CD4-positive, alpha-beta T cell treated with Interleukin-12 subunit alpha and Interleukin-12 subunit beta, for 1 hour (primary cell): Measurements from ENCODE around the gene UBAC1.

Source experiments
- DNase-seq: peaks from one replicate; pipeline ENCODE4 v3.0.0-alpha.2; 2020

UBAC1 gene, protein sequence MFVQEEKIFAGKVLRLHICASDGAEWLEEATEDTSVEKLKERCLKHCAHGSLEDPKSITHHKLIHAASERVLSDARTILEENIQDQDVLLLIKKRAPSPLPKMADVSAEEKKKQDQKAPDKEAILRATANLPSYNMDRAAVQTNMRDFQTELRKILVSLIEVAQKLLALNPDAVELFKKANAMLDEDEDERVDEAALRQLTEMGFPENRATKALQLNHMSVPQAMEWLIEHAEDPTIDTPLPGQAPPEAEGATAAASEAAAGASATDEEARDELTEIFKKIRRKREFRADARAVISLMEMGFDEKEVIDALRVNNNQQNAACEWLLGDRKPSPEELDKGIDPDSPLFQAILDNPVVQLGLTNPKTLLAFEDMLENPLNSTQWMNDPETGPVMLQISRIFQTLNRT

DNA sequence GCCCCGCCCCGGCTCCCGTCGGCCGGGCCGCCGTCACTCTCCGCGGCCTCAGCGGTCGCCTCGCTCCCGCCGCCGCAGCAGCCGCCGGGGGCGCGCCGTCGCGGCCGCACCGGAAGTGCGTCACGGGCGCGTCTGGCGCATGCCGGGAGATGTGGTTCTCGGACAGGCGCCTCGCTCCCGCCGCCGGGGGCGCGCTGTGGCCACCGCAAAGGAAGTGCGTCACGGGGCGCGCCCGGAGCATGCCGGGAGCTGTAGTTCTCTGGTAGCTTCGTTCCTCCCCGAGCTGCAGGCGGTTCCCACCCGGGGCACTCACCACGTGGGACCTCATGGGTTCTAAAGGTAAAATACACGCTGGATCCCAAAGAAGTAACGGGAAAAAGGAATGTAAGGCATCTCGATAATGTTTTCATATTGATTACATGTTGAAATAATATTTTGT, at the start of gene UBAC1:
TSS of gene UBAC1 (minus strand) at position 97 of the 439 bp plus-strand sequence. CDS start 211 bp downstream, outside the sequence.
- DNase-seq = peak; percentile 97

DNA sequence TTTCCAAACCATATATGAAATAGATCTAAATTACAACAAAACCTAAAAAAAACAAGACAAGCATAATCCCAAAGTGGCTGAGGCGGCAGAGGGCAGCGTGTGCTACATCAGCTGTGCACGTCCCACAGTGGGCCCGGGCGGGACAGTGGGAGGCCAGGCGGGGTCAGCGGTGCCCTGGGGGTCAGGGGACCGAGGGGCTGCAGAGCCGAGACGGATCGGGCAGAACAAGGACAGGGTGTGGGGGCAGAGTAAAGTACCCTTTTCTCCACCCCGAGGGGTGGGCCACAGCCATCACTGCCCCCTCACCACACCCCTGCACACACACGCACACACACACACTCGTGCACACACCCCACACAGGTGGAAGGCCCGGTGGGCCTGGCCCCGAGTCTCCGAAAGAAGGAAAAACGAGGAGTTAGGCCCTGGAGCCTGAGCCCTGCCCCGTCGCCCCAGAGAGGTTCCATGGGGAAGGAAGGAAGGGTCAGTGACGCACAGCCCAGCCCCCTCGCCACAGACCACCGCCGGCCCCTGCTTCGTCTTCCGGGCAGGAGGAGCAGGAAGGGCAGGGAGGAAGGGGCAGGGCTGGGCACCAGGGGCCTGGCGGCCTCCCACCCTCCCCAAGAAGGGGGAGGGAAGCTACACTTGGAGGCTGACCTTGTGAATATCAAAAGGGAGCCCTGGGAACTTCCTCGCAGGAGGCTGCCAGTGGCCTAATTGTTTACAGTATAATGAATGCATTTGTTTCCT, 49.6 kb upstream of the UBAC1 start:
- no peak for DNase-seq

DNA sequence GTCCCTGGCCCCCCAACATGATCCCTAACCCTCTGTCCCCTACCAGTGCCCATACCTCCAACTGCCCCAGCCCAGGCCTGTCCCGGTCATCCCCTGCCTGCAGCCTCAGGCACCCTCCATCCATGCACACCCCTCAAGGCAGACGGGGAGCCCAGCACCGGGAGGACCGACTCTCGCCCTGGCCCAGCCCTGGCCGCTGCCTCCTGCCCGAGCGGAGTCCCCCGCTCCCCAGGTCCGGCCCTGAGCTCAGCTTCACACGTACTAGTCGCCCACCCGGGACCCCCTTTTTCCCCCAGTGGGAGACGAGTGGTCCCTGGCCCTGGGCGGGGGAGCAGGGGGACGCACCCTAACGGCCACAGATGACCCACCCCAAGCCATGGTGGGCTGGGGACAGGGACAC, 49.0 kb upstream of the UBAC1 start:
- DNase-seq = no peak

DNA sequence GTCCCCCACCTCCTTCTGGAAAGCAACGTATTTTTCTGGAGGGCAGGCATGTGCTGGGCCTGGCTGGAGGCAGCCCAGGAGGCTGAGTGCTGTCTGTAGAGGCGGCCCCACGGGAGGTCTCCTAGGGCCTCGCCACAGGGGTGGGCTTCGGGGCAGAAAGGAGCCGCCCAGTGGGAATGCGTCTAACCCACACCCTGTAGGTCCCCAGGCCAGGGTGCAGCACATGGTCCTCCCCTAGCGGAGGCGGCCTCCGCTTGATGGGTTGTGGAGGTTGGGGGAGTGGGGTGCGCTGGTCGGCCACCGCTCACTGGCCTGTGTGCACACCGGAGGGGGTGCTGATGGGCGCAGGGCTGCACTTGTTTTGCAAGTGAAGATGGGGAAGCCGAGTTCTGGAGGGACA, 48.3 kb upstream of the UBAC1 start:
- DNase-seq = no peak

DNA sequence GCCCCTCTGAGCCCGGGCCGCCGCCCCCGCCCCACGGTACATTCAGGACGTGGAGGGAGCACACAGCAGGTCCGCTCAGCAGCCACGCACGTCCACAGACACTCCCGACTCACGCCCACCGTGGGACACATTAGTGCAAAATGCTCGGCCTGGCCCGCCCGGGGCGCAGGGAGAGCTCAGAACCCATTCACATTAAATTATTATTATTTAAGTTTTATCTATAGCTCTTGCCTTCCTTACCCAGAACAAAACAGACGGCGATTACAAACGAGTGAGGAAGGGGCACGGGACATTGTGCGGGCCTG, 47.5 kb upstream of the UBAC1 start:
- no peak for DNase-seq

DNA sequence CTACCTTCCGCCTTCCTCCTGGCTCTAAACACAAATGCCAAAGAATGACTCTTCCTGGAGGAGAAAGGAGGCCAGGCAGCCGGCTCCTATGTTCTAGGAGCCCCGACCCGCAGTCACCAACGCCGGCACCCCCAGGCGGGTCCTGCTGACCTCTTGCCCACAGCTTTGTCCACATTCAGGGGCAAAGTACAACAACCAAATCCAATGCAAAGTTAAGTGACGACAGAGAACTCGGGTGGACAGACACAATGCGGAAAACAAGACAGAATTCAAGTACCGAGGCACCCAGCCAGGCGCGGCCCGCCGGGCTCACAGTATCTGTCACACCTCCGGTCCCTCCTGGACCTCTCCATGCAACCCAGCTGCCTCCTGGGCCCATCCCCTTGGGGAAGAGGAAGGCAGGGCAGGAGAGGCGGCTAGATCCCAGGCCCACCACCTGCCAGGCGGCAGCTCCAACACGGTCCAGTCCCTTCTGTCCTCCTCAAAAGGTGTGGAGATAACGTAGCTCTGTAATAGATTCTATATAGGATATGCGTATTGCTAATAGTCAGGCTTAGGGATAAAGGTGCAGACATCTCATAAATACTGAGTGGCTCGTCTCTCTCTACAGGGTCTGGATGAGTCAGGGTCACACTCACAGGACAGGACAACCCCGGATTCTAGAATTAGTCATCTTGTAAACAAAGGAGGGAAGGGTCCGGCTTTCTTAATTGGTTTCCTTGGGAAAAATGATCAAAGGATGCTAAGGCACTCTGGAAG, 46.9 kb upstream of the UBAC1 start:
- no peak for DNase-seq

DNA sequence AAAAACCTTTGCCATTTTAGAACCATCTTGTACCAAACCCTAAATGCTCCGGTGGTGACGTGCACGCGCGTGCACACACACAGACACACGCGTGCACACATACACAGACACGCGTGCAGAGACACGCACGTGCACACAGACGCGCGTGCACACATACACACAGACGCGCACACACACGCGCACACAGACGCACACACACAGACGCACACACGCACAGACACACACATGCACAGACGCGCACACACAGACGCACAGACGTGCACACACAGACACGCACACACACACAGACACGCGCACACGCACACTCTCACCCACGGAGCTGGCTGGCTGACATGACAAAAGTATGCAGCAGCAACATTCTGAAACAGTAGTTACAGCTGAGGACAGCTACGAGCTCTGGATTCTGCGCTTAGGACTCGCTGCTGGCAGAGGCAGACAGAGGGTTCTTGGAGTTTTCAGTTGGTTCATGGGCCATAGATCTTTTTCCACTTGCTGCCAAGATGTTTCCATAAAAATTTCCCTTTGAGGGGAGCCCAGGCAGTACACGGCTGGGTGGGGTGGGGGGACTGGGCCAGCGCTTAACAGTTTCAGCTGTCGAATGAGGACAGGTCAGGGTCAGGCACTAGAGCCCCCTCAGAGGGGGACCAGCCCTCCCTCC, 46.2 kb upstream of the UBAC1 start:
- DNase-seq = no peak

DNA sequence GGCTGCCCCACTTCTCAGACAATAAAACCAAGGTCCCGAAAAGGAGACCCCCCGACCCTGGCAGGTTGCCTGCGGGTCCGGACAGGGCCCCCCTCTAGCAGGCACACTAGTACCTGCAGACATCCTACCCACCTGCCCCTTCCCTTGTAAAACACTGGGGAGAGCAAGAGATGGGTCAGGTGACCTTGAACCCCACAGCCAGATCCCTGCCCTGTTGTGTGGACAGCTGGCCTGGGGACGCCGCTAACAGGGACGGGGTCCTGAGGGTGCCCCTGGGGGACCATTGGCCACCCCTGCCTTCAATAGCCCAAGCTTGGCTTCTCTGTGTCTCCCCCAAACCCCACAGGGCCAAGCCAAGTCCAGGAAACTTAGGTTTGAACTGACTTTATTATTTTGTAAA, 45.0 kb upstream of the UBAC1 start:
- no peak for DNase-seq

DNA sequence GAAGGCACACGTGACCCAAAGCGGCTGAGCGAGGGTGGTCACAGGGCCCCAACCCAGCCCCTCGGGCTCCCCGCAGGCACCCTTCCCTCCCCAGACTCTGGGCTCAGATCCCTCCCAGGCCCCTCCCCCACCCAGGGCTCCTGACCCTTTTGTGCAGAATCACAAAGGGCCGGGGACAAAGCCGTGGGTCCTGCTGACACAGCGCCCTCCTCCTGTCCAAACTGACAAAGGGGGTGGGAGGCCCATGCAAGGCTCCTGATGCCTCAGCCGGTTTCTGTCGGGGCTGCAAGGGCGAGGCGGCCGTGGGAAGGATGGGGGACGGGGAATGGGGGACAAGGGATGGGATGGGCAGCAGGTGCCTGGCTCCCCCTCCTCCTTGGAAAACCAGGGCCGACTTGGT, 43.5 kb upstream of the UBAC1 start:
- DNase-seq = no peak

DNA sequence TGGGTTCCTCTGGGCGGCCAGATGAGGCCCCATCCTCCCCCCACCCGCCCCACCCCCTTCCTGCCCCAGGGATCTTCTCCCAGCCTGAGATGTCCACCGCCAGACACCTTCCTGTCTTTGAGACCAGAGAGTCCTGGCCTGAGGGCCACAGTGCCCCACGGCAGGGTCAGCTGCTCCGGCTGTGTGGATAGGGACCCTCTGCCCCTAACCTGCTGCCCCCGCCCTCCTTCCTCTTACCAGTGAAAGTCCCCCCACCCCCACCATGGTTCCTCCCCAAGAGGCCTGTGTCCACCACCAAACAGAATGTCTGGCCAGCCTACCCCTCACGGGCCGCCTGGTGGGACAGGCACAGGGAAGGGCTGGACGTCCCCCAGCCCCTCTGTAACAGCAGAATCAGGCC, 43.0 kb upstream of the UBAC1 start:
- DNase-seq = no peak

DNA sequence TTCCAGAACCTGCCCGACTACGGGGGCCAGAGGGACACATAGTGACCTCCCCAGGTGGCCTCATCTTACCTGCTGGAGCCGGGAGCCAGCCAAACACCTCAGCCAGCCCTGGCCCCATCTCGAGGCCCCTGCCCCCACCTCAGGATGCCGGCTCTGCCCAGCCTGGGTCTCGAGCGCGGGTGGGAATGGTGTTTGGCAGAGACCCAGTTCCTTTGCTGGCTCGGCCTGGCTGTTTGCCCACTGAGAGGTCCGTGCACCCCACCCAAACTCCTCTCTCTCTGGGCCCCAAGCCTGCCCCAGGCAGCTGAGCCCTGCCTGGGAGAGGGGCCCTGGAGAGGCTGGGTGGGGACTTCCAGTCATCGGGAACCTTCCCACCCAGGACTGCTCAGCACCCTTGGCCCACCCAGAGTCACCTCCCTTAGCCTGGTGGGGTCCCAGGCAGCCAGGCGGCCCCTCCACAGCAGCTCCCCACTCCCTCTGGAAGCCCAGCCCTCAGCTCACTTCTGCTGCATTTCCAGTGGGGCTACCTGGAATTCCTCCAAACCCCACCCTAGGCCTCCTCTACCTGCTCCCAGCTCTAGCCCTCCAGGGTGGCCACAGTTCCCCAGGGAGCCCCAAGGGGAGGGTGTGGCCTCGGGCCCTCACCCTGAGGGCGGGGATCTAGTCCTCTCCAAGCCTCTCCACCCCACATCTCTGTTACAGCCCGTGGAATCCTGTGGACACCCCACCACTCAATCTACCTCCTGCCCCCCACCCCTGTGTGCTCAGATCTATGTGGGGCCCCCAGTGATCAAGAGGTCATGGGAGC, 42.4 kb upstream of the UBAC1 start:
- DNase-seq = no peak

DNA sequence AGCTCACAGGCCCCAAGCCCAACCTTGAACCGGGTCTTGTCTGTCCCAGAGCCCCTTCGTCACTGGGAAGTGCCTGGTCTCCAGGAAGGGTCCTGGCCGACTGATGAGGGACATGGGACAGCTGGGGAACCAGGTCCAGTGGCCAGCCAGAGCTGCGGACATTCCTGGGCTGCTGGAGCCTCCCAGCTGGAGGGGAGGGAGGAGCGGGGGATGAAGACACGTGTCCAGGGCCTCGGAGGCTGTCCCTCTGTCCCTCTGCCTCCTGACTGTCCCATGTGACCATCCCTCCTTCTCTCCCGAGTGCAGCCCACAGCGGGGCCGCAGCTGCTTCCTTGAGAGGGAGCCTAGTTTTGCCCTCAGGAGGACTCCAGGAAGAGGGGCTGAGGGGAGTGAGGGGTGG, 41.7 kb upstream of the UBAC1 start:
- no peak for DNase-seq

DNA sequence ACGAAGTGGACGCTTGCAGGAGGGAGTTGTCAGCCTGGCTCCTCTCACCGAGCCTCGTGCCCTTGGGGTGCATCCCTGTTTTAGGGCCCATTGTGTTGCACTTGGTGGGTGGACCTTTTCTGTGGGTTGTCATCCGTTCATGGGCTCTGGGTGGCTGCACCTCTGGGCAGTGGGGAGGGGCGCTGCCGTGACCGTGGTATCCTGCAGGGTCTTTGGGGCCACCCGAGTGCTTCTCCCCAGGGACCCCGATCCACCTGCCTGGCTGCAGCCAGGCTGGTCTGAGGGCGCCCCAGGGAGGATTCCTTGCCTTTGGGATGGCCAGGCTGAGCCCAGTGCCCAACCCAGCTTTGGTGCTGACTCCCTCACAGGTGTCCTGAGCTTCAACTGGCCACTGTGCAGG, 41.0 kb upstream of the UBAC1 start:
- DNase-seq = no peak

DNA sequence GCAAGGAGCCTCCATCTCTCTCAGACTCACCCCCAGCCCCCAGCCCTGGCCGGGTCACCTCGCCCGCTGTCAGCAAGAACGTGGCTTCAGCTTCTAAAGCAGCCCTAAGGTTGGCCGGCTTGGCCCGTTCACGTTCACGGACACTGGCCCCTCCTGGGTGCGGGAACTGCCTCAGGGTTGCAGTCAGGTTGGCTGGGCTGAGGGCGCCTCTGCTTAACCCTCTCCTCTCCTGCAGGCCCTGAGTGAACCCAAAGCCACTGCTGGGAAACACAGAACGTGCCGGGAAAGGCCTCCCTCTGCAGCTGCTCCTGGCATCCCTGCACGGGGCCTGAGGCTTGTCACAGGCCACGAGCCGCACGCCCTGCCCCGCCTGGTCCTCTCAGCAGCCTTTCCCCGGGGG, 40.1 kb upstream of the UBAC1 start:
- no peak for DNase-seq

DNA sequence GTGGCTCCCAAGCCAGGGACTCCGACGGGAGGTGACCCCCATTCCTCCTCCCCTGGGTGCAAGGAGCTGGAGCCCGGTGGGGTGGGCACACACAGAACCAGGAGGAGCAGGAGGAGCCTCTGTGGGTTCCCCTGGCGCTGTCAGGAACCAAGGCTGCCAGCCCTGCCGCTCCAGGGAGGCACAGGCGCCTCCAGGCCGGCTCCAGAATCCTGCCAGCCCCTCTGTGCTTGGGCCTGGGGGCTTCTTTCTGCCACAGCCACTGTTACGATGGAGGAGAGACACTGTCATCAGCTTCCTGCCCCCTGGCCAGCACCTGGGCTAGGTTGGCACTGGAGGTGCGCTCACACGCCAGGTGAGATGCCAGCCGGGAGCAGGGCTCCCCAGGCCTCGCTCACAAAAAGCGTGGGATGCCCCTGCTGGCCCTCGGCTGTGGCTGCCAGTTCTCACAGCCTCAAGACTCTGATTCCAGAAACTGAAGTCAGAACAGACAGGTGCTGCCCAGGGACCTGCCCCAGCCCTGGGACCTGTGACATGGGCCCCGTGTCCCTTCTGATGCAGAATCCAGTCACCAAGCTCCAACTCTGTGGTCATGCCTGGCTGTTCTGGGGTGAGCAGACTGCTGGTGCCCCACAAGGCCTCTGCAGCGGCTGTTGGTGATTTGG, 37.4 kb upstream of the UBAC1 start:
- DNase-seq = no peak

DNA sequence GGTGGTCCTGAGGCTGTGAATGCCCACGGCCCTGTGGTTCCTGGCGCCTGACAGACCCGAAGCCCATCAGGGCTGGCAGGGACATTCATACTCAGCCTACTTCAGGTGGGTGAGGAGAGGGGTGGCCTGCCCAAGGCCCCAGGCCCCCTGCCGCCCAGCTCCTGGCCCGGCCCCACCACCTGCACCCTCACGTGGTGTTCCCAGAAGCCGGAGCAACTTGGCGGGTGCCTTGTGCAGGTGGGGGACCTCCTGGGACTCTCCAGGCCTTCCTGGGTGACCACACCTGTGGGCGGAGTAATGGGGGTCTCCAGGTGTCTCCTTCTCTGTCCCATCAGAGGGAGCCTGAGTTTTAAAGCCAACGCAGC, 36.8 kb upstream of the UBAC1 start:
- no peak for DNase-seq

DNA sequence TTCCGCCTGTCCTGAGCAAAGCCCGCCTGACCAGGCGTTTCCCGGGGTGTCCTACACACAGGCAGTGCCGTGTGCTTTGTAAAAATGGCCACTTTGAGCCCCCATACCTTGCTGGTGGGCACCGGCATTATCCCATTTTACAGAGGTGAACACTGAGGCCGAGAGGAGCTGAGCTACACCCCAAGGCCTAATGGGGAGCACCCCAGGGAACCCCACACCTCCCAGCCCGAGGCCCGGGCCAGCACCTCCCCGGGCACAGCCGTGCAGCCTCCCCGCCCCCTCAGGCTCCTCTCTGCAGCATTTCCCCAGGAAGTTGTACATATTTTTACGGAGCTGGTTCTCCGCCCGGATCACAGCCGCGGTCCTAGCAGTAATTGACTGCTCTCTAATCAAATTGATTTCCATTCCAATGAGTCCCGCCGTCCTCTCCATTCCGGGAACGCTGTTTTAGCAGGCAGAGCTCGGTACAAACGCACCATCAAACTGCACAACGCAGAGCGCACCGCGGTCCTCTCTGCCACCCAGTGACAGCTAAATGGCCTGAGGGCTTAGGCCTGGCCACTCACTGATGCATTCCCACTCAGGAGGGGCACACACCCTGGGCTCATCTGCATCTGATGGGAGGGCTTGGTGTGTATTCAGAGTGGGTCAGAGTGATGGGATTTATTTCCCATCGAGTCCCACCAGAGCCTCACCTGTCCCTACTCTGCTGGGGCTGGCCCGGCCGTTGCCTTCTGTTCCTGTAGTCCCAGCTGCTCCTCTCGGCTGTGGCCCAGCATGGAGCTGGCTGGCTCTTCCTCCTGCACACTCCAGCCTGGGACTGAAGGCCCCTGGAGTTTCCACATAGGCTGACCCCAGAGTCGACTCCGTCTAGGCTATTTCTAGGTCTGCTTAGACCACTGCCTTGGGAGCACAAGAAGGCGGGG, 36.2 kb upstream of the UBAC1 start:
- no peak for DNase-seq

DNA sequence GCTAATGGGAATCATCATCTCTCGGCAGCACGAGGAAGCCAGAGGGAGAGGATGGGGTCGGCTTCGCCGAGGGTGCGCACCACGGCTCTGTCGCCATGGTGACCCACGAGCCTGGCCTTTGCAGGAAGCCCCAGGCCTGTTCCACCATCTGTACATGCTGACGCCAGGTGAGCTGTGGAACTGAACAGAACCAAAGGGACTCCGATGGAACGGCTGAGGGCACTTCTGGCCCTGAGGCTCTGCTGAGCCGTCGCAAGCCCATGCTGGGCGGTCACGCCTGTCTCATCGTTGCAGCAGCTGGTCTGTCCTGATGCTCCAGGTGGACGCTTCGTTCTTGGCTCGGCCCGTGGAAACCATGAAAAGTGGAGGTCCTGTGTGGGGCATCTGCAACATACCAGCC, 34.6 kb upstream of the UBAC1 start:
- DNase-seq = no peak

DNA sequence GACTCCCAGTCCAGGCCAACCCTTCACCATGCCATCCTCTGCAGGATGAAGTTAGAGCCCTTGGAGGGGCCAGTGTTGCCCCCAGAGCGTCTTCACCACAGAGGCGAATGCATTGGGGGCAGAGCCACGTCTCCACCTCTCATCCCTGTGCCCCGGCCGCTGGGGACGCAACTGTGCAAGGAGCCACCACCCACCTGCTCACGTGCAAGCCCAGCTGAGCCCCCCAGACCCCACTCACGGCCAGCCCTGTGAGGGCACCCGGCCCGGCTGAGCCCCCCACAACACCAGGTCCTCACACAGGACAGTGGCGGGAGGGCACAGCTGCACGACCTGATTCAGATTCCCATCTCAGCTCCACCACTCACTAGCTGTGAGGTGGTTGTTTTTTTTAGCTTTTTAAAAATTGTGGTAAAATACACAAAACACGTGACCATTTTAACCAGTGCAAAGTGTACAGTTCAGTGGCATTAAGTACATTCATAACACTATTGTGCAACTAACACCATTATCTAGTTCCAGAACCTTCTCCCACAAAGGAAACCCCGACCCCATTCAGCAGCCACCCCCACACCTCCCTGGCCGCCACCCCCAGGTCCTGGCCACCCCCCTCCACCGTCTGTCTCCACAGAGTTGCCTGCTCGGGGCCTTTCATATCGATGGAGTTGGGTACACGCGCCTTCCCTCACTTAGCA, 33.5 kb upstream of the UBAC1 start:
- no peak for DNase-seq
